GM23338 (cell line): ENCODE results near the gene DMD. TPM values are rescaled to one million over a fixed set of nuclear protein-coding genes. Genes with fewer than 3 reads are reported as not detected.

Experiments
- ATAC-seq: fragments of 200-7000 bp; cut with Tn5 transposase; 3 replicates; pipeline ENCODE4 v1.9.1; 2020
- DNase-seq: peaks from one replicate; pipeline ENCODE4 v3.0.0-alpha.2; 2015; ENCODE audit warnings: low spot score
- H2AFZ ChIP-seq: fragments of 200-600 bp; sonication (generic); 2 replicates; pipeline ENCODE4 v1.8.0; 2016; ENCODE audit warnings: antibody characterized with exemption, mild to moderate bottlenecking, moderate library complexity
- H3F3A ChIP-seq: fragments of 200-600 bp; sonication (generic); replicated peaks from 2 replicates; pipeline ENCODE4 v1.8.0; 2017; ENCODE audit warnings: antibody characterized with exemption, mixed run types, low read depth
- H3K27ac ChIP-seq: fragments of 200-600 bp; sonication (generic); 2 replicates; pipeline ENCODE4 v1.6.1; 2016; ENCODE audit warnings: low read depth
- H3K27me3 ChIP-seq: fragments of 200-600 bp; sonication (generic); 2 replicates; pipeline ENCODE4 v1.8.0; 2016; ENCODE audit warnings: mild to moderate bottlenecking, mixed run types, moderate library complexity; ENCODE audit not compliant: insufficient read depth
- H3K36me3 ChIP-seq: fragments of 200-600 bp; sonication (generic); 2 replicates; pipeline ENCODE4 v1.8.0; 2016; ENCODE audit warnings: mild to moderate bottlenecking; ENCODE audit not compliant: insufficient read depth
- H3K4me1 ChIP-seq: fragments of 200-600 bp; sonication (generic); 2 replicates; pipeline ENCODE4 v1.8.0; 2016; ENCODE audit warnings: mild to moderate bottlenecking, moderate library complexity; ENCODE audit not compliant: insufficient read depth
- H3K4me2 ChIP-seq: fragments of 200-600 bp; sonication (generic); 2 replicates; pipeline ENCODE4 v1.7.1; 2017; ENCODE audit warnings: mixed run types
- H3K4me3 ChIP-seq: fragments of 200-600 bp; sonication (generic); 2 replicates; pipeline ENCODE4 v1.6.1; 2016; ENCODE audit warnings: mixed run types
- H3K79me2 ChIP-seq: fragments of 200-600 bp; sonication (generic); replicated peaks from 2 replicates; pipeline ENCODE4 v1.8.0; 2017; ENCODE audit warnings: mild to moderate bottlenecking; ENCODE audit not compliant: insufficient read depth
- H3K9me2 ChIP-seq: fragments of 200-600 bp; sonication (generic); 2 replicates; pipeline ENCODE4 v1.8.0; 2017; ENCODE audit not compliant: insufficient read depth
- H4K20me1 ChIP-seq: fragments of 200-600 bp; sonication (generic); replicated peaks from 2 replicates; pipeline ENCODE4 v1.8.0; 2017; ENCODE audit warnings: mild to moderate bottlenecking; ENCODE audit not compliant: insufficient read depth
- H3K27ac Mint-ChIP-seq: 2 replicates; pipeline ENCODE4 v1.8.0; 2020; ENCODE audit warnings: inconsistent platforms, mild to moderate bottlenecking, moderate library complexity, mixed read lengths
- H3K27me3 Mint-ChIP-seq: 3 replicates; pipeline ENCODE4 v1.8.0; 2022; ENCODE audit warnings: low read depth, mild to moderate bottlenecking, moderate library complexity, mixed read lengths, inconsistent platforms; ENCODE audit not compliant: insufficient read depth, poor library complexity
- H3K36me3 Mint-ChIP-seq: 3 replicates; pipeline ENCODE4 v1.8.0; 2021; ENCODE audit warnings: low read depth, mild to moderate bottlenecking, inconsistent platforms, moderate library complexity, mixed read lengths
- H3K4me1 Mint-ChIP-seq: 3 replicates; pipeline ENCODE4 v1.8.0; 2020; ENCODE audit warnings: mild to moderate bottlenecking, inconsistent platforms, mixed read lengths
- H3K4me3 Mint-ChIP-seq: 3 replicates; pipeline ENCODE4 v1.8.0; 2021; ENCODE audit warnings: moderate library complexity, mild to moderate bottlenecking, inconsistent platforms, mixed read lengths
- H3K9me3 Mint-ChIP-seq: 3 replicates; pipeline ENCODE4 v1.8.0; 2020; ENCODE audit warnings: moderate library complexity, mild to moderate bottlenecking, inconsistent platforms, mixed read lengths
- ETS1 ChIP-seq: IDR thresholded peaks from 2 replicates; pipeline ENCODE4 v1.6.1; 2016; ENCODE audit warnings: antibody characterized with exemption
- EZH2 ChIP-seq: fragments of 200-600 bp; sonication (generic); IDR thresholded peaks from one replicate; pipeline ENCODE4 v1.8.0; 2017; ENCODE audit warnings: antibody characterized with exemption, mild to moderate bottlenecking, low read depth; ENCODE audit not compliant: unreplicated experiment
- EZH2phosphoT487 ChIP-seq: fragments of 200-600 bp; sonication (generic); IDR thresholded peaks from one replicate; pipeline ENCODE4 v1.8.1; 2018; ENCODE audit warnings: antibody characterized with exemption; ENCODE audit not compliant: unreplicated experiment
- JUNB ChIP-seq: IDR thresholded peaks from one replicate; pipeline ENCODE4 v1.6.1; 2016; ENCODE audit warnings: antibody characterized with exemption; ENCODE audit not compliant: unreplicated experiment
- POLR2AphosphoS5 ChIP-seq: IDR thresholded peaks from 2 replicates; pipeline ENCODE4 v1.6.1; 2016; ENCODE audit warnings: antibody characterized with exemption, low read depth
- ZNF331 ChIP-seq: fragments of 250-450 bp; sonication (Bioruptor Pico); IDR thresholded peaks from 2 replicates; pipeline ENCODE4 v1.5.0; 2020; ENCODE audit warnings: low read depth, mild to moderate bottlenecking, moderate library complexity
- polyA plus RNA-seq: library from polyadenylated mRNA; unstranded; fragments of >200 nt; fragmentation: Nextera tagmentation; extraction: Ambion mirVana; gene quantifications from 2 replicates; pipeline ENCODE4 v1.2.1, GENCODE V29; 2016
- total RNA-seq: library from RNA; depleted of rRNA; stranded (reverse); fragments of >200 nt; shearing (Covaris generic); gene quantifications from 2 replicates; pipeline ENCODE4 v1.2.3, GENCODE V29; 2014
- TF ChIP-seq, protein P1 (sequence below): IDR thresholded peaks from one replicate; pipeline ENCODE4 v1.6.1; 2018; ENCODE audit warnings: antibody characterized with exemption; ENCODE audit not compliant: unreplicated experiment

DMD gene
- total and polyA plus RNA-seq, 2 experiments from 2014 or later, result 4.5 to 7.6 TPM

- no peaks in the 10 kb centered on the region for H3K79me2 ChIP-seq
- no peak overlapping the region for H3K4me2 ChIP-seq
- H3K4me3 ChIP-seq, result no peak overlapping the region
- H3K27ac ChIP-seq, result no peak overlapping the region
- TF ChIP-seq, protein P1, sequence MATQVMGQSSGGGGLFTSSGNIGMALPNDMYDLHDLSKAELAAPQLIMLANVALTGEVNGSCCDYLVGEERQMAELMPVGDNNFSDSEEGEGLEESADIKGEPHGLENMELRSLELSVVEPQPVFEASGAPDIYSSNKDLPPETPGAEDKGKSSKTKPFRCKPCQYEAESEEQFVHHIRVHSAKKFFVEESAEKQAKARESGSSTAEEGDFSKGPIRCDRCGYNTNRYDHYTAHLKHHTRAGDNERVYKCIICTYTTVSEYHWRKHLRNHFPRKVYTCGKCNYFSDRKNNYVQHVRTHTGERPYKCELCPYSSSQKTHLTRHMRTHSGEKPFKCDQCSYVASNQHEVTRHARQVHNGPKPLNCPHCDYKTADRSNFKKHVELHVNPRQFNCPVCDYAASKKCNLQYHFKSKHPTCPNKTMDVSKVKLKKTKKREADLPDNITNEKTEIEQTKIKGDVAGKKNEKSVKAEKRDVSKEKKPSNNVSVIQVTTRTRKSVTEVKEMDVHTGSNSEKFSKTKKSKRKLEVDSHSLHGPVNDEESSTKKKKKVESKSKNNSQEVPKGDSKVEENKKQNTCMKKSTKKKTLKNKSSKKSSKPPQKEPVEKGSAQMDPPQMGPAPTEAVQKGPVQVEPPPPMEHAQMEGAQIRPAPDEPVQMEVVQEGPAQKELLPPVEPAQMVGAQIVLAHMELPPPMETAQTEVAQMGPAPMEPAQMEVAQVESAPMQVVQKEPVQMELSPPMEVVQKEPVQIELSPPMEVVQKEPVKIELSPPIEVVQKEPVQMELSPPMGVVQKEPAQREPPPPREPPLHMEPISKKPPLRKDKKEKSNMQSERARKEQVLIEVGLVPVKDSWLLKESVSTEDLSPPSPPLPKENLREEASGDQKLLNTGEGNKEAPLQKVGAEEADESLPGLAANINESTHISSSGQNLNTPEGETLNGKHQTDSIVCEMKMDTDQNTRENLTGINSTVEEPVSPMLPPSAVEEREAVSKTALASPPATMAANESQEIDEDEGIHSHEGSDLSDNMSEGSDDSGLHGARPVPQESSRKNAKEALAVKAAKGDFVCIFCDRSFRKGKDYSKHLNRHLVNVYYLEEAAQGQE, result no peak
- H3K36me3 Mint-ChIP-seq, result no peaks in the 10 kb centered on the region
- no peak overlapping the region for H3K4me3 Mint-ChIP-seq
- no peaks in the 10 kb centered on the region for H3K27me3 Mint-ChIP-seq
- ATAC-seq (no peak), DNase-seq (no peak)
- H3K27me3 ChIP-seq, result no peaks in the 10 kb centered on the region
- no peaks in the 10 kb centered on the region for H3F3A ChIP-seq
- no peaks in the 10 kb centered on the region for H4K20me1 ChIP-seq
- no peak overlapping the region for H3K27ac Mint-ChIP-seq
- H3K9me3 Mint-ChIP-seq, result no peaks in the 10 kb centered on the region
- no peaks in the 10 kb centered on the region for H3K9me2 ChIP-seq
- no peaks in the 10 kb centered on the region for H3K4me1 ChIP-seq
- H2AFZ ChIP-seq, result no peak overlapping the region
- no peaks in the 10 kb centered on the region for H3K4me1 Mint-ChIP-seq
- no peaks in the 10 kb centered on the region for H3K36me3 ChIP-seq
Observed at GRCh38 chrX:32183066-32183465, 1028.3 kb downstream of the DMD start.

- H3K79me2 ChIP-seq, result no peaks in the 10 kb centered on the region
- no peaks in the 10 kb centered on the region for H3K36me3 Mint-ChIP-seq
- ATAC-seq (no peak), DNase-seq (no peak)
- no peaks in the 10 kb centered on the region for H3K27me3 Mint-ChIP-seq
- H3K27ac ChIP-seq, result no peak overlapping the region
- no peak overlapping the region for H3K27ac Mint-ChIP-seq
- H3K4me2 ChIP-seq, result no peak overlapping the region
- H3K4me3 ChIP-seq, result no peak overlapping the region
- H3F3A ChIP-seq, result no peaks in the 10 kb centered on the region
- no peaks in the 10 kb centered on the region for H3K27me3 ChIP-seq
- no peak overlapping the region for H3K4me3 Mint-ChIP-seq
- H3K4me1 ChIP-seq, result no peaks in the 10 kb centered on the region
- no peaks in the 10 kb centered on the region for H4K20me1 ChIP-seq
- H2AFZ ChIP-seq, result no peak overlapping the region
- no peaks in the 10 kb centered on the region; the same call in 2 of the 3 replicates for H3K9me3 Mint-ChIP-seq
- H3K9me2 ChIP-seq, result no peaks in the 10 kb centered on the region
- H3K4me1 Mint-ChIP-seq, result no peaks in the 10 kb centered on the region
- H3K36me3 ChIP-seq, result no peaks in the 10 kb centered on the region
- no peak for TF ChIP-seq POLR2AphosphoS5
- no peak for TF ChIP-seq ZNF331 (CRISPR knock-in tag)
- TF ChIP-seq EZH2, result no peak
- no peak for TF ChIP-seq JUNB
- TF ChIP-seq, protein P1, result no peak
- TF ChIP-seq EZH2phosphoT487, result no peak
- TF ChIP-seq ETS1, result no peak
Observed at GRCh38 chrX:32176510-32176909, 1034.8 kb downstream of the DMD start.
